Pancreas (tissue), 10 donors: Measurements from ENCODE around the gene BRWD1. TPM values are rescaled to one million over a fixed set of nuclear protein-coding genes. Genes with fewer than 3 reads are reported as not detected.

Source experiments
- ATAC-seq, 4 donors: fragments of 200-7000 bp; cut with Tn5 transposase; one replicate each; pipeline versions ENCODE4 v1.8.0 to v1.9.1; 2020; ENCODE audit warnings: mild to moderate bottlenecking in 4 of 4, moderate library complexity in 4 of 4
- DNase-seq, 6 donors: peaks; one replicate each; pipeline ENCODE4 v3.0.0-alpha.2; 2020
- FAIRE-seq: peaks from 2 replicates; lab custom pipeline; 2012; peaks lifted over from hg19 to GRCh38; lab: Jason Lieb, UNC
- H3K27ac ChIP-seq, 4 donors: fragments of 200-600 bp; sonication (generic); 1 replicate in 3 of 4; 2 replicates in 1 of 4; pipeline versions ENCODE4 v1.5.0 to v1.8.0; 2020
- H3K27me3 ChIP-seq, 4 donors: fragments of 200-600 bp; one replicate each; pipeline ENCODE4 v1.8.0; 2021
- H3K36me3 ChIP-seq, 3 donors: fragments of 200-600 bp; sonication (generic) in 1 of 3; one replicate each; pipeline versions ENCODE4 v1.5.0 to v1.8.0; 2020 to 2021
- H3K4me1 ChIP-seq, 3 donors: fragments of 200-600 bp; one replicate each; pipeline ENCODE4 v1.8.0; 2021
- H3K4me3 ChIP-seq, 4 donors: fragments of 200-600 bp; sonication (generic) in 2 of 4; one replicate each; pipeline versions ENCODE4 v1.5.0 to v1.8.0; 2020 to 2021
- H3K9me3 ChIP-seq, 4 donors: fragments of 200-600 bp; one replicate each; pipeline ENCODE4 v1.8.0; 2021
- WGBS, 2 donors: extraction: QIAGEN DNeasy Blood & Tissue Kit; methylation state at CpG; one replicate each; pipeline ENCODE4 v1.1.7; 2013; 5-methylcytosine and 5-hydroxymethylcytosine counted together
- intact Hi-C, 3 donors: fragments of 100-400 bp; cut with DNase I; formaldehyde crosslinking; loops; one replicate each; pipeline versions ENCODE4 v1.11.1 to v1.14.2; 2022
- polyA plus RNA-seq, 2 donors: library from polyadenylated mRNA; stranded (reverse); fragments of 200-250 nt; gene quantifications; one replicate each; pipeline ENCODE4 v1.2.3, GENCODE V29; 2013
- total RNA-seq, 6 donors: library from RNA; stranded (reverse); fragmentation: NEBNext Ultra II Directional in 4 of 6; extraction: Animal tissue kit (Norgen Biotek cat#: 25700) in 4 of 6; gene quantifications; one replicate each; pipeline versions ENCODE4 v1.2.1 to v1.2.4, GENCODE V29; 2021 to 2023
- TF ChIP-seq, protein P1 (sequence below), 4 donors: fragments of 200-600 bp; sonication (generic) in 3 of 4; IDR thresholded peaks; one replicate each; pipeline versions ENCODE4 v1.5.0 to v1.8.0; 2021; ENCODE audit warnings: antibody characterized with exemption in 4 of 4
- donor health status: healthy with polysubstance abuse.
- donor health status: DM: no; HTN: no; CAD: no; lungs with moderate emphysema.
- donor health status: DM: no; HTN: no; CAD: no.
- donor health status: control.
- donor health status: control.
- donor health status: Bipolar disorder and iron deficiency.
- donor health status: DM: yes; HTN: yes; CAD: no.
- donor health status: DM: no; HTN: no; CAD: no.
- donor health status: DM: no; HTN: no; CAD: no.
- donor health status: DM: yes; HTN: yes; CAD: no.

BRWD1 gene
- total and polyA plus RNA-seq, 8 donors, result 7.4 to 31.7 (median 22.5) TPM

DNA sequence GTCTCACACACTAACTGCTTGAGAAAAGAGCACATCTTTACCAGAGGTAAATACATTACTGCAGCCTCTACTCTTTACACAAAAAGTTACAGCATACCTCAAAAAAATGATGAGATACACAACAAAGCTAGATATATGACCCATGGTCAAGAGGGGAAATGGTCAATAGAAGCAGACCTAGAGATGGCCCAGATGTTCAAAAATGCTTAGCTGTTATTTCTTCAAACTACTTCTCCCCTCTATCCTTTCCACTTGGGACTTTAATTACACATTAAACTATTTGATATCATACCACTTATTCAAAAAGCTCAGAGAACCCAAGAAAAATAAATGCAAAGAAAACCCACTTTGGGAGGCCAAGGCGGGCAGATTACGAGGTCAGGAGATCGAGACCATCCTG is 12.8 kb downstream of the BRWD1 start:
- TF ChIP-seq, protein P1, sequence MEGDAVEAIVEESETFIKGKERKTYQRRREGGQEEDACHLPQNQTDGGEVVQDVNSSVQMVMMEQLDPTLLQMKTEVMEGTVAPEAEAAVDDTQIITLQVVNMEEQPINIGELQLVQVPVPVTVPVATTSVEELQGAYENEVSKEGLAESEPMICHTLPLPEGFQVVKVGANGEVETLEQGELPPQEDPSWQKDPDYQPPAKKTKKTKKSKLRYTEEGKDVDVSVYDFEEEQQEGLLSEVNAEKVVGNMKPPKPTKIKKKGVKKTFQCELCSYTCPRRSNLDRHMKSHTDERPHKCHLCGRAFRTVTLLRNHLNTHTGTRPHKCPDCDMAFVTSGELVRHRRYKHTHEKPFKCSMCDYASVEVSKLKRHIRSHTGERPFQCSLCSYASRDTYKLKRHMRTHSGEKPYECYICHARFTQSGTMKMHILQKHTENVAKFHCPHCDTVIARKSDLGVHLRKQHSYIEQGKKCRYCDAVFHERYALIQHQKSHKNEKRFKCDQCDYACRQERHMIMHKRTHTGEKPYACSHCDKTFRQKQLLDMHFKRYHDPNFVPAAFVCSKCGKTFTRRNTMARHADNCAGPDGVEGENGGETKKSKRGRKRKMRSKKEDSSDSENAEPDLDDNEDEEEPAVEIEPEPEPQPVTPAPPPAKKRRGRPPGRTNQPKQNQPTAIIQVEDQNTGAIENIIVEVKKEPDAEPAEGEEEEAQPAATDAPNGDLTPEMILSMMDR (IDR thresholded peaks at IDR 0.05), result no peak
- no peak overlapping the region for H3K4me3 ChIP-seq
- H3K27me3 ChIP-seq, result no peaks in the 10 kb centered on the region
- no peaks in the 10 kb centered on the region for H3K9me3 ChIP-seq
- H3K4me1 ChIP-seq, result no peaks in the 10 kb centered on the region
- no peak overlapping the region for H3K27ac ChIP-seq
- H3K36me3 ChIP-seq, result peaks cover 0 to 19% (median 3%) of the 10 kb centered on the region in 3 donors
- ATAC-seq, result no peak
- intact Hi-C loops, result no loop called here
- FAIRE-seq, result no peak
- WGBS, 2 donors, result 97 to 100% methylated on average over 3 of the region's 3 CpGs
- DNase-seq, result no peak

DNA sequence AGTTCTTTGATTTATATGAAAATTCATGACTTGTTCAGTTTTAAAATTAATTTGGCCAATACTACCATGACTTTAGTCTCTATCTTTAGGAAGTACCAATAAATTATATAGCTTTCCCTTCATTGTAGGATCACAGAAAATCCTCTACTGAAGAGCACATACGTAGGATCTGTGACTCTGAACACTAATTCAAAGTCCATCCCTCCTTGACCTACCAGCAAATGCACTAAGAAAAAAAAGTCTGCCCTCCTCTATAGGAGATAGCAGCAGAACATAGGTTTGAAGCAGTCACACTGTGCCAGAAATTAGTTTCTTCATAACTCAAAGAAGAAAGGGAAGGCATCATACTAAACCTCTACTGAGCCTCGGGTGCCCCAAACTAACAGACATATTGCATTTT is 16.5 kb downstream of the BRWD1 start:
- TF ChIP-seq, protein P1 (IDR thresholded peaks at IDR 0.05), result no peak
- no peak for FAIRE-seq
- no peaks in the 10 kb centered on the region for H3K9me3 ChIP-seq
- no peak overlapping the region for H3K27ac ChIP-seq
- intact Hi-C loops, result no loop called here
- no peak for ATAC-seq
- H3K36me3 ChIP-seq, result peaks cover 0 to 36% (median 11%) of the 10 kb centered on the region in 3 donors
- no peak for DNase-seq
- no peak overlapping the region for H3K4me3 ChIP-seq
- 86 to 89% methylated on average over 2 of the region's 2 CpGs for WGBS, 2 donors
- H3K27me3 ChIP-seq, result no peaks in the 10 kb centered on the region
- H3K4me1 ChIP-seq, result no peaks in the 10 kb centered on the region

DNA sequence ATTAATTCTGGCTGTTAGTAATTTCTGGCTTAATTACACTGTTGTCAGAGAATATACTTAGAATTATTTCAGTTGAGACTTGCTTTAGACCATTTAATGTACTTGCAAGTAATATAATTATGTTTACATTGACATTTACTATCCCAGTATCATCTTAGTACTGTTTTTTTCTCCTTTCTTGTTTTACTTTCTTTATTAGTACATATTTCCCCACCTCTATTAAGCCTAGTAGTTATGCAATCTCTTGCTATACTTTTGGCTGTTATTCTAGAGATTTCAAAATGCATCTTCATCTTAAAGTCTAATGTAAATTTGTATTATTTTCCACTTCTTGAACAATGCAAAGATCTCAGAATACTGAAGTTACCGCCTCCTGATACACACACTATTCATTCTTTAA is 24.4 kb downstream of the BRWD1 start:
- peaks cover 0 to 48% (median 6%) of the 10 kb centered on the region in 3 donors for H3K36me3 ChIP-seq
- ATAC-seq (no peak), DNase-seq (no peak), FAIRE-seq (no peak)
- TF ChIP-seq, protein P1 (IDR thresholded peaks at IDR 0.05), result no peak
- WGBS, 2 donors, result 98 to 100% methylated on average over 1 of the region's 1 CpG
- H3K4me1 ChIP-seq, result no peaks in the 10 kb centered on the region
- intact Hi-C loops, result no loop called here
- H3K9me3 ChIP-seq, result no peaks in the 10 kb centered on the region
- no peaks in the 10 kb centered on the region for H3K27me3 ChIP-seq
- H3K4me3 ChIP-seq, result no peak overlapping the region
- H3K27ac ChIP-seq, result no peak overlapping the region

- intact Hi-C loops, result no loop called here
- TF ChIP-seq, protein P1 (IDR thresholded peaks at IDR 0.05), result no peak
- Histone ChIP-seq H3K4me1 (no peaks in the 10 kb centered on the region), H3K27ac (no peak overlapping the region), H3K4me3 (no peak overlapping the region), H3K36me3 (peaks cover 0 to 19% (median 6%) of the 10 kb centered on the region in 3 donors), H3K9me3 (no peaks in the 10 kb centered on the region), H3K27me3 (no peaks in the 10 kb centered on the region)
- FAIRE-seq (no peak), ATAC-seq (no peak), DNase-seq (no peak)
- 86 to 88% methylated on average over 6 of the region's 6 CpGs for WGBS, 2 donors
Observed at GRCh38 chr21:39282911-39283310, 30.5 kb downstream of the BRWD1 start.

DNA sequence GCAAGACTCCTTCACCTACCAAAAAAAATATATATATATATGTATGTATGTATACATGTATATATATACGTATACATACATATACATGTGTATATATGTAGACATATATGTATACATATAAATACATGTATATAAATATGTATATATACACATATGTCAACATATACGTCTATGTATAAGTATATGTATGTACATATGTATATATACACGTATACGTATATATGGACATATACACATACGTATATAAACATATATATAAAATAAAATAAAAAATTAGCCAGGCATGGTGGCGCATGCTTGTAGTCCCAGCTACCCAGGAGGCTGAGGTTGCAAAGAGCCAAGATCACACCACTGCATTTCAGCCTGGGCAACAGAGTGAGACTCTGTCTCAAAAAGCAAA is 31.6 kb downstream of the BRWD1 start:
- Histone ChIP-seq H3K4me3 (no peak overlapping the region), H3K4me1 (no peaks in the 10 kb centered on the region), H3K27me3 (no peaks in the 10 kb centered on the region), H3K36me3 (peaks cover 0 to 19% (median 13%) of the 10 kb centered on the region in 3 donors), H3K27ac (no peak overlapping the region), H3K9me3 (no peaks in the 10 kb centered on the region)
- FAIRE-seq (peak; percentile 39), DNase-seq (no peak), ATAC-seq (no peak)
- WGBS, 2 donors, result 91 to 94% methylated on average over 6 of the region's 6 CpGs
- TF ChIP-seq, protein P1 (IDR thresholded peaks at IDR 0.05), result no peak
- intact Hi-C loops, result no loop called here
